Measurements from ENCODE around the gene PPP1R13L. TPM values are rescaled to one million over a fixed set of nuclear protein-coding genes. Genes with fewer than 3 reads are reported as not detected.

Gene PPP1R13L
- total RNA-seq, 1 experiment from 2014 or later, result 27.5 TPM

- TF ChIP-seq ZNF121 (CRISPR knock-in tag; IDR thresholded peaks at IDR 0.05), result 0 out of 2 replicates have a peak, but pooled peaks have one; percentile 49
- TF ChIP-seq ZNF281 (CRISPR knock-in tag; IDR thresholded peaks at IDR 0.05), result no peak
- TF ChIP-seq SP1 (CRISPR knock-in tag; conservative IDR thresholded peaks at IDR 0.05), result peak; percentile 35; the same call in 1 of the 2 replicates
- peak; percentile 45; the same call in 1 of the 2 replicates for TF ChIP-seq NFE2L1 (CRISPR knock-in tag; IDR thresholded peaks at IDR 0.05)
- no peak for TF ChIP-seq IRF2 (CRISPR knock-in tag; IDR thresholded peaks at IDR 0.05; ENCODE audit: borderline replicate concordance, low read depth)
- no peak for TF ChIP-seq OVOL2 (CRISPR knock-in tag; IDR thresholded peaks at IDR 0.05; ENCODE audit: borderline replicate concordance)
- 0 out of 2 replicates have a peak, but pooled peaks have one; percentile 9 for TF ChIP-seq ZNF138 (CRISPR knock-in tag; conservative IDR thresholded peaks at IDR 0.05)
- TF ChIP-seq USF2 (CRISPR knock-in tag; IDR thresholded peaks at IDR 0.05), result no peak
- peak; percentile 19; the same call in 1 of the 2 replicates for TF ChIP-seq SMAD3 (CRISPR knock-in tag; IDR thresholded peaks at IDR 0.05; ENCODE audit: borderline replicate concordance)
- Mint-ChIP-seq H3K4me3 (peak overlapping the region; percentile 78), H3K9me3 (no peaks in the 10 kb centered on the region)
These were observed 8.8 kb downstream of the PPP1R13L start for GRCh38 chr19:45395821-45396617.

GRCh38 chr19:45391871-45392665 lies 12.8 kb downstream of the PPP1R13L start:
- H3K9me3 Mint-ChIP-seq, result no peaks in the 10 kb centered on the region
- ChIA-PET POLR2A (interaction anchor here (0.5 to 0.9 kb wide), 3 partner anchors 12 to 172 kb away, joined by 3 to 7 read pairs (median 3); no protein-coding TSS in a partner anchor), CTCF (interaction anchor here (0.6 to 3.3 kb wide), 7 partner anchors 8 to 250 kb away, joined by 3 to 35 read pairs (median 5); no protein-coding TSS in a partner anchor)
- peaks cover 5% of the 10 kb centered on the region for H3K4me1 Mint-ChIP-seq
- H3K27ac Mint-ChIP-seq, result peak overlapping the region; percentile 60; the same call in 1 of the 2 replicates
- DNase-seq (ENCODE audit: low spot score) (no peak), ATAC-seq (no peak)
- H3K36me3 Mint-ChIP-seq, result peaks cover 3% of the 10 kb centered on the region; the same call in 1 of the 2 replicates
- peaks cover 31% of the 10 kb centered on the region for H3K27me3 Mint-ChIP-seq (ENCODE audit: low read depth)
- TF ChIP-seq ATF6 (CRISPR knock-in tag; IDR thresholded peaks at IDR 0.05) (no peak), ZNF423 (CRISPR knock-in tag; IDR thresholded peaks at IDR 0.05) (no peak)
- no peak overlapping the region for H3K4me3 Mint-ChIP-seq

More at GRCh38 chr19:45395821-45396617, 8.8 kb downstream of the PPP1R13L start:
- peaks cover 17% of the 10 kb centered on the region for H3K4me1 Mint-ChIP-seq
- H3K27ac Mint-ChIP-seq, result no peak overlapping the region
- peaks cover 3% of the 10 kb centered on the region; the same call in 1 of the 2 replicates for H3K36me3 Mint-ChIP-seq
- ChIA-PET CTCF (interaction anchor here (0.6 to 3.6 kb wide), 27 partner anchors 8 to 286 kb away, joined by 3 to 30 read pairs (median 4); partner anchors contain the start of genes BLOC1S3, ERCC2, PPP1R13L and TRAPPC6A), POLR2A (interaction anchor here (0.5 to 1.4 kb wide), 5 partner anchors 10 to 162 kb away, joined by 3 to 4 read pairs (median 3); no protein-coding TSS in a partner anchor)
- DNase-seq (ENCODE audit: low spot score) (peak; percentile 91), ATAC-seq (peak; percentile 69)
- H3K27me3 Mint-ChIP-seq (ENCODE audit: low read depth), result peaks cover 39% of the 10 kb centered on the region

GRCh38 chr19:45391346-45391745 lies 13.5 kb downstream of the PPP1R13L start:
- H3K9me3 Mint-ChIP-seq, result no peaks in the 10 kb centered on the region
- DNase-seq (ENCODE audit: low spot score) (peak; percentile 46), ATAC-seq (peak; percentile 81)
- peak overlapping the region; percentile 95; the same call in 1 of the 2 replicates for H3K27ac Mint-ChIP-seq
- TF ChIP-seq SMAD3 (CRISPR knock-in tag; IDR thresholded peaks at IDR 0.05; ENCODE audit: borderline replicate concordance) (no peak), ARID4B (CRISPR knock-in tag; IDR thresholded peaks at IDR 0.05; ENCODE audit: borderline replicate concordance) (no peak), GABPB1 (CRISPR knock-in tag; IDR thresholded peaks at IDR 0.05) (no peak)
- H3K36me3 Mint-ChIP-seq, result peaks cover 3% of the 10 kb centered on the region; the same call in 1 of the 2 replicates
- ChIA-PET POLR2A (interaction anchor here (0.5 to 0.9 kb wide), 3 partner anchors 13 to 172 kb away, joined by 3 to 7 read pairs (median 3); no protein-coding TSS in a partner anchor), CTCF (interaction anchor here (0.7 to 3.3 kb wide), 8 partner anchors 8 to 251 kb away, joined by 3 to 35 read pairs (median 4); partner anchors contain the start of gene PPP1R13L)
- peaks cover 5% of the 10 kb centered on the region for H3K4me1 Mint-ChIP-seq
- no peak overlapping the region for H3K4me3 Mint-ChIP-seq
- H3K27me3 Mint-ChIP-seq (ENCODE audit: low read depth), result peaks cover 32% of the 10 kb centered on the region

Measured in WTC11 (cell line).